ENCODE results near the gene TYW1B.
"Not testable (repeated sequence)": the region's sequence is repeated elsewhere in the genome, so short reads cannot be mapped to it uniquely, and the experiment has no call there.

GRCh38 chr7:72810437-72810836 lies 17.6 kb downstream of the TYW1B start:
- not testable (repeated sequence) for TF ChIP-seq CTCF, POLR2A (IDR thresholded peaks at IDR 0.05)
